ENCODE measurements around the gene SP140L.

DNA sequence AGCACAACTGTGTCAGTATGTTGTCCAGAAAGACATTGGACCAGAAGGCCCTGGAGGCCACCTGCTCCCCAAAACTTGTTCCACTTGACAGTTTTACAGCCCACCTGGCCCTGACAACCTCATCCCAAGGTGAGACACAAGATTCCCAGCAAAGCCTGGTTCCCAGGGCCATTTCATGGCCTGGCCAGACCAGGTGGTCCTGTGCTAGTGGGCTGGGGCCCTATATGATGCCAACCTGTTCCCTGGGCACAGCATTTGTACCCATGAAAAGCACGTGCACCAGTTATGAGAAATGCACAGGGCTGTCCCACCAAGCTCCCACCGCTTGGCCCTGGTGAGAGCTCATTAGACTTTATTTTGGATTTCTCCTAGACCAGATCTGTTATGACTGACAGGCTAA is 6.0 kb upstream of the SP140L start:
- no peak for TF ChIP-seq POLR2A (IDR thresholded peaks at IDR 0.05; ENCODE audit: low read depth, low read length)
- no peak for TF ChIP-seq POLR2AphosphoS5 (IDR thresholded peaks at IDR 0.05; ENCODE audit: low read depth, low read length)
- TF ChIP-seq TAF1 (IDR thresholded peaks at IDR 0.05; ENCODE audit: low read depth, low read length), result no peak
- TF ChIP-seq POU2F2 (IDR thresholded peaks at IDR 0.05; ENCODE audit: low read depth, low read length), result no peak
- TF ChIP-seq SPI1 (IDR thresholded peaks at IDR 0.05; ENCODE audit: low read depth, low read length), result no peak
- TF ChIP-seq PAX5 (IDR thresholded peaks at IDR 0.05; ENCODE audit: insufficient read depth, low read length, severe bottlenecking), result no peak
